Smooth muscle cell (in vitro differentiated cells): ENCODE measurements around the gene PAPOLA. TPM values are rescaled to one million over a fixed set of nuclear protein-coding genes. Genes with fewer than 3 reads are reported as not detected.
A peak's percentile ranks its signal among the peaks of the same experiment; 100 is the strongest.

Experiments
- DNase-seq: peaks from one replicate; lab custom pipeline; 2025; ENCODE audit not compliant: unreplicated experiment; lab: John Stamatoyannopoulos, UW
- H2AFZ ChIP-seq: fragments of 200-600 bp; sonication (generic); 2 replicates; pipeline ENCODE4 v1.6.0; 2016; ENCODE audit warnings: antibody characterized with exemption, low read depth, mild to moderate bottlenecking
- H3F3A ChIP-seq: fragments of 200-600 bp; sonication (generic); 2 replicates; pipeline ENCODE4 v1.6.0; 2017; ENCODE audit warnings: antibody characterized with exemption, low read depth
- H3K27ac ChIP-seq: fragments of 200-600 bp; sonication (generic); 2 replicates; pipeline ENCODE4 v1.5.1; 2016; ENCODE audit warnings: low read depth, mild to moderate bottlenecking
- H3K27me3 ChIP-seq: fragments of 200-600 bp; sonication (generic); 2 replicates; pipeline ENCODE4 v1.6.1; 2016; ENCODE audit warnings: low read depth, mild to moderate bottlenecking
- H3K36me3 ChIP-seq: fragments of 200-600 bp; sonication (generic); 2 replicates; pipeline ENCODE4 v1.5.1; 2016; ENCODE audit warnings: low read depth
- H3K4me1 ChIP-seq: fragments of 200-600 bp; sonication (generic); 2 replicates; pipeline ENCODE4 v1.5.1; 2016; ENCODE audit warnings: low read depth
- H3K4me2 ChIP-seq: fragments of 200-600 bp; sonication (generic); 2 replicates; pipeline ENCODE4 v1.6.0; 2016; ENCODE audit warnings: mild to moderate bottlenecking
- H3K4me3 ChIP-seq: fragments of 200-600 bp; sonication (generic); 2 replicates; pipeline ENCODE4 v1.5.1; 2016; ENCODE audit warnings: mild to moderate bottlenecking
- H3K79me2 ChIP-seq: fragments of 200-600 bp; sonication (generic); 2 replicates; pipeline ENCODE4 v1.6.0; 2016; ENCODE audit warnings: low read depth, mild to moderate bottlenecking
- H3K9ac ChIP-seq: fragments of 200-600 bp; sonication (generic); 2 replicates; pipeline ENCODE4 v1.6.0; 2016; ENCODE audit warnings: low read depth
- H3K9me3 ChIP-seq: fragments of 200-600 bp; sonication (generic); replicated peaks from 2 replicates; pipeline ENCODE4 v1.5.1; 2016; ENCODE audit warnings: low read depth
- H4K20me1 ChIP-seq: fragments of 200-600 bp; sonication (generic); 2 replicates; pipeline ENCODE4 v1.6.0; 2016; ENCODE audit warnings: low read depth
- CTCF ChIP-seq: fragments of 200-600 bp; sonication (generic); IDR thresholded peaks from 2 replicates; pipeline ENCODE4 v1.5.1; 2017; ENCODE audit warnings: borderline replicate concordance, mild to moderate bottlenecking, antibody characterized with exemption; ENCODE audit not compliant: insufficient read depth, poor library complexity, severe bottlenecking
- WGBS: methylation state at CpG from one replicate; pipeline ENCODE4 v1.1.7; 2016; ENCODE audit warnings: low lambda C conversion rate; 5-methylcytosine and 5-hydroxymethylcytosine counted together
- polyA plus RNA-seq: library from polyadenylated mRNA; unstranded; fragments of >200 nt; fragmentation: Nextera tagmentation; extraction: Ambion mirVana; gene quantifications from 2 replicates; pipeline ENCODE4 v1.2.1, GENCODE V29; 2016
- total RNA-seq: library from RNA; depleted of rRNA; stranded (reverse); fragments of >200 nt; gene quantifications from 2 replicates; pipeline ENCODE4 v1.2.3, GENCODE V29; 2014

The PAPOLA gene
- total and polyA plus RNA-seq, 2 experiments from 2014 or later = 109 to 137 TPM

GRCh38 chr14:96582995-96583394 lies 80.8 kb downstream of the PAPOLA start:
- H3K27ac ChIP-seq = no peak overlapping the region
- no peak for TF ChIP-seq CTCF
- H3K36me3 ChIP-seq = no peaks in the 10 kb centered on the region
- no peak overlapping the region for H3K9ac ChIP-seq
- DNase-seq = no peak
- WGBS = 87% methylated on average over 4 of the region's 4 CpGs
- H2AFZ ChIP-seq = no peak overlapping the region
- H3K4me1 ChIP-seq = no peaks in the 10 kb centered on the region
- H3K79me2 ChIP-seq = no peaks in the 10 kb centered on the region
- no peak overlapping the region for H3K4me2 ChIP-seq
- H3F3A ChIP-seq = no peaks in the 10 kb centered on the region
- H4K20me1 ChIP-seq = no peaks in the 10 kb centered on the region
- no peaks in the 10 kb centered on the region for H3K9me3 ChIP-seq
- no peak overlapping the region for H3K4me3 ChIP-seq
- peaks cover 32% of the 10 kb centered on the region for H3K27me3 ChIP-seq

- DNase-seq = no peak
- Histone ChIP-seq H3K4me3 (no peak overlapping the region), H3K27me3 (peaks cover 32% of the 10 kb centered on the region), H3K9ac (no peak overlapping the region), H3K27ac (no peak overlapping the region), H3K79me2 (no peaks in the 10 kb centered on the region), H3K4me2 (no peak overlapping the region), H3K4me1 (no peaks in the 10 kb centered on the region), H4K20me1 (no peaks in the 10 kb centered on the region), H3K36me3 (no peaks in the 10 kb centered on the region), H2AFZ (no peak overlapping the region), H3K9me3 (no peaks in the 10 kb centered on the region), H3F3A (no peaks in the 10 kb centered on the region)
- 91% methylated on average over 10 of the region's 10 CpGs for WGBS
- no peak for TF ChIP-seq CTCF
These were observed 81.4 kb downstream of the PAPOLA start for GRCh38 chr14:96583569-96584041.

GRCh38 chr14:96584199-96584906 lies 82.2 kb downstream of the PAPOLA start:
- TF ChIP-seq CTCF = peak; percentile 40
- Histone ChIP-seq H3K36me3 (no peaks in the 10 kb centered on the region), H3K9ac (no peak overlapping the region), H3K4me2 (no peak overlapping the region), H3K79me2 (no peaks in the 10 kb centered on the region), H3K27ac (no peak overlapping the region), H4K20me1 (no peaks in the 10 kb centered on the region), H3F3A (no peaks in the 10 kb centered on the region), H3K4me3 (no peak overlapping the region), H3K4me1 (no peaks in the 10 kb centered on the region), H3K9me3 (no peaks in the 10 kb centered on the region), H3K27me3 (peaks cover 32% of the 10 kb centered on the region), H2AFZ (no peak overlapping the region)
- WGBS = 28% methylated on average over 15 of the region's 15 CpGs
- no peak for DNase-seq
